H7 (cell line): ENCODE results near the gene TMEM255B. TPM values are rescaled to one million over a fixed set of nuclear protein-coding genes. Genes with fewer than 3 reads are reported as not detected.

Experiments
- DNase-seq: peaks from one replicate; pipeline ENCODE4 v3.0.0; 2012
- H3K27me3 ChIP-seq: 2 replicates; pipeline ENCODE4 v1.6.0; 2011; ENCODE audit warnings: mild to moderate bottlenecking, low read length; ENCODE audit not compliant: control insufficient read depth, insufficient read depth
- H3K36me3 ChIP-seq: replicated peaks from 2 replicates; pipeline ENCODE4 v1.5.1; 2011; ENCODE audit warnings: low read length; ENCODE audit not compliant: control insufficient read depth, insufficient read depth
- H3K4me3 ChIP-seq: 2 replicates; pipeline ENCODE4 v1.5.1; 2011; ENCODE audit warnings: low read depth, mild to moderate bottlenecking, control low read depth, low read length, moderate library complexity; ENCODE audit not compliant: insufficient read depth
- total RNA-seq: library from RNA; depleted of rRNA; stranded (reverse); fragments of >200 nt; shearing (Covaris generic); gene quantifications from 2 replicates; pipeline ENCODE4 v1.2.3, GENCODE V29; 2014

Gene TMEM255B
- total RNA-seq, 1 experiment from 2014 or later: 2.7 TPM

- peak; percentile 61 for DNase-seq
- no peak overlapping the region for H3K4me3 ChIP-seq
- no peaks in the 10 kb centered on the region; the same call in 1 of the 2 replicates for H3K27me3 ChIP-seq
- H3K36me3 ChIP-seq: no peaks in the 10 kb centered on the region
Measured at GRCh38 chr13:113776231-113777125, 17.5 kb downstream of the TMEM255B start.

- H3K36me3 ChIP-seq: no peaks in the 10 kb centered on the region
Measured at GRCh38 chr13:113777311-113778260, 18.6 kb downstream of the TMEM255B start.

GRCh38 chr13:113781571-113781970 is 22.5 kb downstream of the TMEM255B start:
- H3K36me3 ChIP-seq: no peaks in the 10 kb centered on the region
- no peaks in the 10 kb centered on the region; the same call in 1 of the 2 replicates for H3K27me3 ChIP-seq
- no peak for DNase-seq
- H3K4me3 ChIP-seq: no peak overlapping the region

More at GRCh38 chr13:113777311-113778260, 18.6 kb downstream of the TMEM255B start:
- Histone ChIP-seq H3K4me3 (no peak overlapping the region), H3K27me3 (no peaks in the 10 kb centered on the region; the same call in 1 of the 2 replicates)
- peak; percentile 96 for DNase-seq

- H3K4me3 ChIP-seq: no peak overlapping the region
- DNase-seq: no peak
- no peaks in the 10 kb centered on the region for H3K36me3 ChIP-seq
- no peaks in the 10 kb centered on the region; the same call in 1 of the 2 replicates for H3K27me3 ChIP-seq
Measured at GRCh38 chr13:113782472-113782871, 23.4 kb downstream of the TMEM255B start.

GRCh38 chr13:113783200-113783881 is 24.3 kb downstream of the TMEM255B start:
- H3K36me3 ChIP-seq: no peaks in the 10 kb centered on the region
- DNase-seq: no peak

GRCh38 chr13:113783966-113784644 is 25.1 kb downstream of the TMEM255B start:
- DNase-seq: no peak
- H3K36me3 ChIP-seq: no peaks in the 10 kb centered on the region
- no peak overlapping the region for H3K4me3 ChIP-seq
- no peaks in the 10 kb centered on the region for H3K27me3 ChIP-seq

More at GRCh38 chr13:113783200-113783881, 24.3 kb downstream of the TMEM255B start:
- Histone ChIP-seq H3K27me3 (no peaks in the 10 kb centered on the region), H3K4me3 (no peak overlapping the region)

- H3K36me3 ChIP-seq: no peaks in the 10 kb centered on the region
- H3K27me3 ChIP-seq: no peaks in the 10 kb centered on the region
- no peak for DNase-seq
- H3K4me3 ChIP-seq: no peak overlapping the region
Measured at GRCh38 chr13:113784645-113785024, 25.6 kb downstream of the TMEM255B start.

GRCh38 chr13:113785051-113786010 is 26.3 kb downstream of the TMEM255B start:
- H3K27me3 ChIP-seq: no peaks in the 10 kb centered on the region
- no peak overlapping the region for H3K4me3 ChIP-seq
- DNase-seq: no peak
- no peaks in the 10 kb centered on the region for H3K36me3 ChIP-seq

- no peak overlapping the region for H3K4me3 ChIP-seq
- DNase-seq: no peak
- no peaks in the 10 kb centered on the region for H3K27me3 ChIP-seq
- H3K36me3 ChIP-seq: no peaks in the 10 kb centered on the region
Measured at GRCh38 chr13:113786262-113786841, 27.3 kb downstream of the TMEM255B start.

- DNase-seq: peak; percentile 55
- Histone ChIP-seq H3K4me3 (no peak overlapping the region), H3K27me3 (no peaks in the 10 kb centered on the region), H3K36me3 (no peaks in the 10 kb centered on the region)
Measured at GRCh38 chr13:113787694-113788093, 28.7 kb downstream of the TMEM255B start.

- no peaks in the 10 kb centered on the region for H3K36me3 ChIP-seq
- H3K4me3 ChIP-seq: no peak overlapping the region
- no peaks in the 10 kb centered on the region for H3K27me3 ChIP-seq
- DNase-seq: peak; percentile 70
Measured at GRCh38 chr13:113788413-113789135, 29.5 kb downstream of the TMEM255B start.

GRCh38 chr13:113789167-113789566 is 30.1 kb downstream of the TMEM255B start:
- H3K27me3 ChIP-seq: no peaks in the 10 kb centered on the region
- no peak overlapping the region for H3K4me3 ChIP-seq
- DNase-seq: peak; percentile 33
- H3K36me3 ChIP-seq: no peaks in the 10 kb centered on the region
